GM18508 (cell line): Measurements from ENCODE around the gene CSPG5.

Experiments used
- ATAC-seq: cut with Tn5 transposase; IDR thresholded peaks from one replicate; pipeline ENCODE4 v1.9.1; 2021; ENCODE audit warnings: moderate number of reproducible peaks; ENCODE audit not compliant: insufficient read depth, unreplicated experiment

The CSPG5 gene

DNA sequence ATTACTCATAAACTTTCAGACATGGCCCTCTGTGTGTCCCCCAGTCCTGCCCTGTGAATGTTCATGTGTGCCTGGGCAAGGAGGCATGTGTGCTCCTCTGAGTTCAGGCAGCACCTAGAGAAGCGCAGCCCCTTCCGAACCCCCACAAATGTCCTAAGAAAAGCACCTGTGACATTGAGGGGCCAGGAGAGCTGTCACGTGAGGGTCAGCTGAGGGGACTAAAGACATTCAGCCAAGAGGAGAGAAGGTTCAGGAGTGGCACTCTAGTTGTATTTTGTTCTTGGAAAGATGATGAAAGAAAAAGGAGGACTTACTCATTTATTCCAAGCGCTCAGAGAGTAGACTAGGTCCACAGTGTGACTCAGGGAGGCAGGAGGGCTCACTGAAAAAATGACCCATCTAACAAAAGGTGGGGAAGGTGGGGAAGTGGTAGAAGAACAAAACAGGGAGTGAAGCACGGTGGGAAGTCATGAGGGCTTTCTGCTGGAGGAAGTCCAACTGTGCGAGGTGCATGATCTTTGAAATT lies 37.0 kb downstream of the CSPG5 start:
- no peak for ATAC-seq

DNA sequence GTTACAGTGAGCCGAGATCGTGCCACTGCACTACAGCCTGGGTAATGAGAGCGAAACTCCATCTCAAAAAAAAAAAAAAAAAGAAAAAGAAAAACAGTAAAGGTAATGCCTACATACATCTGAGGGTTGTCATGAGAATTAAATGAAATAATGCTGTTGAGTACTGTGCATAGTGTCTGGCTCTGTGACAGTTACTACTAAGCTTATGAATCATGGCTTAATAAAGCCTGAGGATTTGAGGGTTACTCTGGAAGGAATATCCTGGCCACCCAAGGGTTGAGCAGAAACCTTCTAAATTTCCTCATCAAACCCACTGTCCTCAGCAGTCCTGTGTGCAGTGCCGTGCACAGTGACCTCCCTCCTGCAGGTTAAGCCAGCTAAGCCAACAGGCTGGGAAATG lies 38.4 kb downstream of the CSPG5 start:
- ATAC-seq, result no peak

DNA sequence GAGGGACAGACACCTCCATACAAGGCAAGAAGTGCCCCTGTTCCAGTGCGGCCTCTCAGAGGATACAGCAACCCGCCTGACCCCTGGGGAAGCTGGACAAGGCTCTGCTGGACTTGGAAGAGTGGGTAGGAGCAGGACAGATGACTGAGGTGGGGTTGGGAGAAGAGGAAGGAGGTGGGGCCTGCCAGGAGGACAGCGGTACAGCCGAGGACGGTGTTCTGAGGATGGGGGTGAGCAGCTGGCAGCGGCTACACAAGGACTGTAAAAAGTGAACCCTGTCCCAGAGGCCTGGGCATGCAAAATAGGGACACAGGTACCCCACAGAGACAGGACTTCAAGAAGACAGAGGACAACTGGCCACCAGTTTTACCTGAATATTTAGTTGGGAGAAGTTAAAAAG lies 41.7 kb downstream of the CSPG5 start:
- ATAC-seq, result no peak

DNA sequence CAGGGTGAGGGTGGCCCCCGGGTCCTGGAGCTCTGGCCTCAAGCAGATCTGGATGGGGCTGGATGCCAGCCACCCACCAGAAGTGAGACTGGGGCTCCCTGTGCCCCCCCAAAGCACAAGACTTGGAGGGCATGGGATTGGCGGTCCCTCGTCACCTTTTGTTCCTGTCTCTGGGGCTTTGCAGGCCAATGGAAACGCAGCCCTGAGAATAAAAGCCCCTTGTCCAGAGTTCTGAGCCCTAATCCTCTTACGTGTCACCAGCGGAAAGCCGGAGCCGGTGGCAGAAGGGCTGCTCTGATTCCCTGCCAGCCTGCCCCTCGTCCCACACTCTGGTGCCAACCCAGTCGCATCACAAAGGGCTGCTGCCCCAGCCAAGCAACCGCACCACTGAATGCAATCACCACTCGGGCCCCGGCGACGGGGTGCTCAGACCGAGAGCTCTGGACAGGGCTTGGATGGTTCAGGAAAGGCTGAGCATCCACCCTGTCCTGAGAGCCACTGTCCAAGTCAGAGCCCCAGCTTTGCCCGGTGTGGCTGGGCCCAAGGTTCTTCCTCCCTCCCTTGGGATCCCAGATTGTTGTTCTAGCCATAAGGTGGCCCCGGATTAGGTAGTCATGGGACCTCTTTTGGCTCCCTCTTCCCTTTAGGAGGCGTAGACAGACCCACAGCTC lies 42.3 kb downstream of the CSPG5 start:
- ATAC-seq, result no peak

DNA sequence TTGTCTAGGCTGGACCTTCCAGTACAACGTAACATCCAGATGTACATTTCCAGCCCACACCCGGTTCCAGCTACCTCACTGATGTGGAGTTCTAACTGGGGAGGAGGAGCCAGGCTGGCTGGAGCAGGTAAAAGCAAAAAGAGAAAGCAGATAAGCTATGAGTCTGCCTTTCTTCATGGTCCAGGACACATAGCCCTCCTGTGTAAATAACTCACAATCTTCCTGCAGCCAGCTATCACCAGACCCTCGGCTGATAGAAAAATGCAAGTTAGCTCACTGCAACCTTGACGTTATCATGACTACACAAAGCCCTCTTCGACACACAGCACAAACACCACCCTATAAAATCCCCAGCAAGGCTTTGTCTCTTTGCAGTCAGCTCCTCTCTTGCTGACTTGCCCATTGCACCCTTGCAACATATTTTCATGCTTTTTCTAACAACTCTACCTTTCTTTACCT lies 44.6 kb downstream of the CSPG5 start:
- no peak for ATAC-seq

DNA sequence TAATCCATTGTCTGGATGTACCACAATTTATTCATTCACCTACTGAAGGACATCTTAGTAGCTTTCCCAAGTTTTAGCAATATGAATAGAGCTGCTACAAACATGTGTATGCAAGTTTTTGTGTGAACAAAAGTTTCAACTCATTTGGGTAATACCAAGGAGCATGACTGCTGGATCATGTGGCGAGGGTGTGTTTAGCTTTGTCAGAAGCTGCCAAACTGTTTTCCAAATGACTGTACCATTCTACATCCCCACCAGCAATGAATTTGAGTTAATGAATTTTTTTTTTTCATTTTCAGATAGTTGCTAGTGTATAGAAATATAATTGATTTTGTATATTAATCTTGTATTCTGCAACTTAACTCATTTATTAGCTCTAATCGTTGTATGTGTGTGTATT lies 45.2 kb downstream of the CSPG5 start:
- ATAC-seq, result no peak

DNA sequence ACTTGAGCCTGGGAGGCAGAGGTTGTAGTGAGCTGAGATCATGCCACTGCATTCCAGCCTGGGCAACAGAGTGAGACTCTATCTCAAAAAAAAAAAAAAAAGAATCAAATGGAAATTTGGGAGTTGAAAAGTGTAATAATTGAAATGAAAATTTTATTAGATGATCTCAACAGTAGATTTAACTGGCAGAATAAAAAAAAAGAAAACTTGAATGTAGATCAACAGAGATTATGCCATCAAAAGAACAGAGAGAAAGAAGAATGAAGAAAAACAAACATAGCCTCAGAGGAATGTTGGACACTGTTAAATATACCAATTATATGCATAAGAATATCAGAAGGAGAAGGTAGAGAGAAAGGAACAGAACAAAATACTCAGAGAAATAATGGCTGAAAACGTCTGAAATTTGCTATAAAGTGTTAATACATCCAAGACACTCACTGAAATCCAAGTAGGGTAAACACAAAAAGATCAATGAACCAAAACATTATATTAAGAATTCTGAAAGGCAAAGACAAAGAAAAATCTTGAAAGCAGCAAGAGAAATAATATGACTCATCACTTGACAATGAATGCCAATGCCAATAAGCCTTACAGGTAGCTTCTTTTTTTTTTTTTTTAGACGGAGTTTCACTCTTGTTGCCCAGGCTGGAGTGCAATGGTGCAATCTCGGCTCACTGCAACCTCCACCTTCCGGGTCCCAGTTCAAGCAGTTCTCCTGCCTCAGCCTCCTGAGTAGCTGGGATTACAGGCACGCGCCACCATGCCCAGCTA lies 50.5 kb downstream of the CSPG5 start:
- ATAC-seq, result no peak

DNA sequence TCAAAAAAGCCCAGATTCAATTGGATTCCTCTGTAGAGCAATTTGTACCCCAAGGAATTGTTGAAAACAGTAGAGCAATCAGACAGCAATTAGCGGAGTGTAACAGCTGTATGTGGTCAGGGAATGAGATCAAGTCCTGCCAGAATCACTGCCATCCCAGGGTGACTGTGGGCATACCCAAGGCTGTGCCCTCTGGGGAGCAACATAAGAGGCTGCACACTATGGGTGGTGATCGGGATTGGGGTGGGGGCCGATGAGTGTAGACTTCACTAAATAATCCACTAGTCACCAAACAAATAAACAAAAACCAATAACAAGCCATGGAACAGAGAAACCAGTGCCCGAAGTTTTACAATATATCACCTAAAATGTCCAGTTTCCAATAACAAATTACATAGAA lies 53.0 kb downstream of the CSPG5 start:
- no peak for ATAC-seq

DNA sequence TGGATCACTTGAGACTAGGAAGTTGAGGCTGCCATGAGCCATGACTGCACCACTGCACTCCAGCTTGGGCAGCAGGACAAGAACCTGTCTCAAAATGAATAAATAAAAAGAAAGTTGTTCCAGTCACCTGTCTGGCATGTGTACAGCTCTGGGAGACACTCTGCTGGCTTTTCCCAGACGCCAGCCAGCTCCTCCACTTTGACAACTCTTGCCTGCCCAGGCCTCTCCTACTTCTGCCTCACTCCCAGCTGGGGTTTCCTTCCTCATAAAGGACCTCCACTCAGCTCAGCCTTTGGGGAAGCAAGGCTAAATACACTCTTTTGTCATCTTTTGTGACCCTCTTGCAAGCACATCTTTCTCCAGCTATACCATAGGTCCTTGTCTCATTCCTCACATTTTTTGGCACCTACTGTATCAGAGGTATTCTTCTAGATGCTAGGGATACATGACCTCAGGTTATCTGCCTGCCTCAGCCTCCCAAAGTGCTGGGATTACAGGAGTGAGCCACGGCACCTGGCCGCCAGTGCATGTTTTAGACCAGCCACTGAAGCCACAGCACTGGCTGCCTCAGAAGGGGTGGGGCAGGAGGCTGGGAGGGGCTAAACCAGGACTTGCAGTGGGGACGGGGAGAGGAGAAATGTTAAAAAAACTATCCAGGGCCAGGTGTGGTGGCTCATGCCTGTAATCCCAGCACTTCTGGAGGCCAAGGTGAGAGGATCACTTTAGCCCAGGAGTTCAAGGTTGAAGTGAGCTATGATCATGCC lies 55.2 kb downstream of the CSPG5 start:
- ATAC-seq, result no peak

DNA sequence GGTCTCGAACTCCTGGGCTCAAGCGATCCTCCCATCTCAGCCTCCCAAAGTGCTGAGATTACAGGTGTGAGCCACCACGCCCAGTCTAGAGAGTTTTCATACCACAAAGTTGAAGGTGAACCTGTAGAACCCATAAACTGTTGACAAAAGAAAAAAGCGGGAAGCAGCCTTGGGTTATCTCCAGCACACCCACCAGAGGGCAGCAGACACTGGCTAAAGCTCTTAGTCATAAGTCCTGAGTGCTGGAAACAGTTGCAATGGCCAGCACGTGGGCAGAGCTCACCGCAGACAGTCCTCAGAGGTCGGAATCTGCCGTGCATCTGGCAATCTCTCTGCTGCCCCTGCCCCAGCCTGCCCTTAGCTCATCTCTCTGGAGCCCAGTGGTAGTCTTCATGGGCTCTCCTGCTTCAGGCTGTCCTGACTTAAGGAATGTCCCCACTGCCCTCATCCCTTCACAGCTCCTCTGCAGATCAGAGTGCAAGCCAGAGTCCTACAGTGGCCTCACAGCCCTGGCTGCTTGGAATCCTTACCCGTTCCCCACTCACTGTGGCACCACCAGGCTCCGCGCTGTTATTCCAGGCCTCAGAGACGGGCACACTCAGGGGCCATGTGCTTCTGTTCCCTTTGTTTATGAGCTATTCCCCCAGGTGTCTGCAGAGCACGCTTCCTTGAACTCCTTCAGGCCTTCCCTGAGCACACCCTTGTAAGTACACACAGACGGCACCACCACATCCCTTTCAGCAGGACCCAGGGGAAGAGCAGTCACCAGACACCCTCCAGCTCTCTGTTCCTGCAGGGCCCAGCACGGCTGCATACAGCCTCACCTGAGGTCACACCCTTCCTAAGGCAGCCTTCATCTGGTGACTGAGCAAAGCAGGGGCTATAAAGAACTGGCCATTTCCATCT lies 56.3 kb downstream of the CSPG5 start:
- ATAC-seq, result no peak

DNA sequence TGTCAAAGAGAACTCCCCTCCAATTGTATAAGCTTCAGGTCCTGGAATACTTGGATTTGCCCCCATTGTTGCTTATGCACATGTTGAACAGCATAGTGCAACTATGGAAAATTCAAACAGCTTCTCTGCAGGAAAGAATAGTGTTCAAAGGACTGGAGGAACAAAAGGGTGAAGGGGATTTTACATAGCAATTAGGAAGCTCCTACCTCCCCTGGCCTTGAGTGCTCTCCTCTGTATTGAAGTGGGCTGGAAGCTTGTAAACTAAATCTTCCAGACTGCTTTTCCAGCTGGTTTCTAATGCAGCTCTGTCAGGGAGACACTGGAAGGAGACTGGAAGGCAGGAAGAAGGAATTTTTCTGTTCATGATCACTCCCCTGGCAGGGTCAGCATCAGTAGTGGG lies 57.9 kb downstream of the CSPG5 start:
- no peak for ATAC-seq

DNA sequence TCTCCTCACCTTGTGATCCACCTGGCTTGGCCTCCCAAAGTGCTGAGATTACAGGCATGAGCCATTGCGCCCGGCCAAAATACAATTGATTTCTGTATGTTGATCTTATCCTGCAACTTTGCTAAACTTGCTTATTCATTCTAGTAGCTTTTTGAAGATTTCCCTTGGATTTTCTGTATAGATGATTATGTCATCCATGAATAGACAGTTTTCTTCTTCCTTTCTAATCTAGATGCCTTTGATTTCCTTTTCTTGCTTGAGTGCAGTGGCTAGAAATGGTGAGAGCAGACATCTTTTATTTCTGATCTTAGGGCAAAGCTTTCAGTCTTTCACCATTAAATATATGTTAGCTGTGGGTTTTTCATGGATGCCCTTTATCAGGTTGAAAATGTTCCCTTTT lies 60.7 kb downstream of the CSPG5 start:
- no peak for ATAC-seq

DNA sequence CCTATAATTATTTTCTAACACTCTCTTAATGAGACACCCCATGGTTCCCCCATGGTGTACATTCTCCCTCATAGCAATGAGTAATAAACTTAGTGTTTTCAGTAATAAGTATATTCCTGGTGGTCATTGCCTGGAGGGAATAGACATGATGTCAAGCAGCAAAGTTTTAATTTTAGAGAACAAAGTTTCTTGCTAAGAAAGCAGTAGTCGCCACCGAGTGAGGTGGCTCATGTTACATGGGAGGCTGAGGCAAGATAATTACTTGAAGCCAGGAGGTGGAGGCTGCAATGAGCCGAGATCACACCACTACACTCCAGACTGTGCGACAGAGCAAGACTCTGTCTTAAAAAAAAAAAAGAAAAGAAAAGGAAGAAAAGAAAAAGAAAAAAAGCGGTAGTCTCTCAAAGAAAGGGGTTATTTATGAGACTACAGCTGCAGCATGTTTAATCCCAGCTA lies 62.8 kb downstream of the CSPG5 start:
- ATAC-seq, result no peak

DNA sequence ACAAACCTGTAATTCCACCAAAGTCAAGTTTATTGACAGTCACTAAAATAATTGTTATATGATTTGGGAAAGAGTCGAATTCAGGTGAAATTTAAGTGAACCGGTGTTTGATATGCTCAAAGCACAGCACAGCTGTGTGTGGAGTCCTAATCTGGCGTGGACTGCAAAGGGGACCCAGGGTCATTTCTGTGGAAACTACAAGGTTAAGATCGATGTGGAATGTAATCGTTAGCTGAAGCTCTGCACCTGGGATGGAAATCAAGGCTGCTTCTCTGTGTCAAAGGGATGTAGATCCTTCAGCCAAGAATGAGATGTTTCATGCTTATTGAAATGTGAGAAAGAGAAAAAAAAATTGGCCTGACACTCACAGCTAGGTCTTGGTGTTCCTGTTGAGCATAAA lies 63.6 kb downstream of the CSPG5 start:
- no peak for ATAC-seq

DNA sequence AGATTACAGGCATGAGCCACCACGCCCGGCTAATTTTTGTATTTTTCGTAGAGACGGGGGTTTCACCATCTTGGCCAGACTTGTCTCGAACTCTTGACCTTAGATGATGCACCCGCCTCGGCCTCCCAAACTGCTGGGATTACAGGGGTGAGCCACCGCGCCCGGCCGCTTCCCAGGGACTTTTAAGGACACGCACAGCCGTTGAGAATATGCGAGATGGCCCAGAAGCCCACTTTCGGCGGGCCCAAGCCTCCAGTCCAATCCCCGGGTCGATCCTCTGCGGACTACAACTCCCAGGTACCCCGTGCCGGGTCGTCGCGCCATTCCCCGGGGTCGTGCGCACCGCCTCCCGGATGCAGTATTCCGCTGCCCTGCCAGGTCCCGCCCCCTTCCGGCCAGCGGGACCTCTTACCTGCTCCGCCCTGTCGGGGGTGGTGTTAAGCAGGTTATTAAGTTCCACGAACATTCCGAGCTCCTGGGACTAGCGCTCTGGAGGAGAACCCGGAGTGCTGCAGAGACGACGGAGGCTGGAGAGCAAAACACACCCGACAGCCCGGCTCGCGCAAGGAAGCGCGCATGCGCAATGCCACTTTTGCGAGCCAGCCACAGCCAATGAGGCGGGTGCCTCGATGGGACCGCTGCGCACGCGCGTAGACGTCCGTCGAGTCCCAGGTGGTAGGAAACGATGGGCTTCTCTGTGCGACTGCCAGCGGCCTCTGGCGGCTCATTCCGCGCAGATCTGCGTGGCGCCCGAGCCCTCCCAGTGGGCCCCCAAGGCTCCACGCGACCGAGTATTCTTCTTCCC lies 65.3 kb downstream of the CSPG5 start, which contains the start of gene ELP6:
Gene ELP6 (minus strand): TSS at position 588 of the 805 bp plus-strand sequence. CDS start 122 bp downstream, at position 466.
- peak; percentile 70 for ATAC-seq

DNA sequence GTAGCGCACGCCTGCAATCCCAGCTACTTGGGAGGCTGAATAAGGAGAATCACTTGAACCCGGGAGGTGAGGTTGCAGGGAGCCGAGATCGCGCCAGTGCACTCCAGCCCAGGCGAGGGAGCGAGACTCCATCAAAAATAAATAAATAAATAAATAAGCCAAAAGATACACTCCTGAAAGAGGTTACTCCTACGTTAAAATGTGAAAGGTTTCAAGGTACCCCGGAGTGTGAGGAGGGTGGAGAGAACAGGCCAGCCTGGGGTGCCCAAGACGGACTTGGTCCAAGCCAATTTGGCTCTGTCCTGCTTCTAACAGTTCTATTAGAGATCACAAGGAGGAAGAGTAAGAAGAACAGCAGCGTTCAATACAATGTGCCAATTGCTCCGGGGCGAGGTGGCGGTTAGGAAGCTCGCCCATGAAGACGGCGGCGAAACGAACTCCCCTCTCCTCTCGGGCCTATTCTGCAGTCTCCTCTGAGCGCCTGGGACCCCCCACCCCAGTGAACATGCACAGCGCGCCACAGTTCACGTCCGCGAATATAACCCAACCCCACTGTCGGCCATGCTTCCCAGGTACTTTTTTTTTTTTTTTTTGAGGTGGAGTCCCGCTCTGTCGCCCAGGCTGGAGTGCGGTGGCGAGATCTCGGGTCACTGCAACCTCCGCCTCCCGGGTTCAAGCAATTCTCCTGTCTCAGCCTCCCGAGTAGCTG lies 66.1 kb downstream of the CSPG5 start:
- ATAC-seq, result no peak
